Glomerular endothelial cell (primary cell): Measurements from ENCODE around the gene CENPS. TPM values are rescaled to one million over a fixed set of nuclear protein-coding genes. Genes with fewer than 3 reads are reported as not detected.

Source experiments
- DNase-seq: peaks from one replicate; pipeline ENCODE4 v3.0.0-alpha.2; 2011; ENCODE audit warnings: low read depth, low spot score; ENCODE audit errors: extremely low read depth
- total RNA-seq: library from RNA; depleted of rRNA; stranded (reverse); fragments of >200 nt; gene quantifications from 2 replicates; pipeline ENCODE4 v1.2.3, GENCODE V29; 2015

Gene CENPS
- total RNA-seq, 1 donor from 2014 or later = 9.6 TPM

- DNase-seq = no peak
Observed at GRCh38 chr1:10489291-10490055, 59.2 kb downstream of the CENPS start.

DNA sequence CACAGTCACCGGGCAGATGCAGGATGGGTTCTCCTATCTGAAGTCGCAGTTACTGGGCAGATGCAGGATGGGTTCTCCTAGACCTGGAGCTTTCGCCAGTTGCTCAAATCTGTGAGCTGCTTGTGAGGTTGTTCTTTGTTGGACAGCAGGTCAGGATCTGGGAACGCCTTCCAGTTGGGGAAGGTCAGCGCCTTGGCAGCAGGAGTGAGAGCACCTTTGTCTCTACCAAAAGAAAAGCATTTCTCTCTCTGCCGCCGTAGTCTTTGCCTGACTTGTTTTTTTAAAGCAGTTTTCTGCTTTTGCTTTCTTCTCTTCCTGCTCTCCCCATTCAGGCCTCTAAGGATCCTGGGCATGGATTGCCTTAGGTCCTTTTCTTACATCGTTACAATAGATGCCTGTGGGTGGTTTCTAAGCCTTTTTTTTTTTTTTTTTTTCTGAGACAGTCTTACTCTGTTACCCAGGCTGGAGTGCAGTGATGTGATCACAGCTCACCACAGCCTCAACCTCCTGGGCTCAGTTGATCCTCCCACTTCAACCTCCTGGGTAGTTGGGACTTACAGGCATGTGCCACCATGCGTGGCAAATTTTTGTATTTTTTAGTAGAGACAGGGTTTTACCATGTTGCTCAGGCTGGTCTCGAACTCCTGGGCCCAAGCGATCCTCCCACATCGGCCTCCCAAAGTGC lies 60.2 kb downstream of the CENPS start:
- no peak for DNase-seq

Other genes starting within 250 kb of the CENPS start
- 37.7 and 42.1 TPM in 2 replicates for gene KIF1B, start 219.9 kb upstream of the CENPS start, total RNA-seq
- 259 and 402 TPM in 2 replicates for gene PGD, start 31.4 kb upstream of the CENPS start, total RNA-seq
- not detected in 2 replicates for gene CORT, start 19.6 kb downstream of the CENPS start, total RNA-seq
- gene DFFA, start 42.1 kb downstream of the CENPS start, total RNA-seq = 30.7 and 48.4 TPM in 2 replicates
- gene PEX14, start 44.5 kb downstream of the CENPS start, total RNA-seq = 19.2 and 28.2 TPM in 2 replicates